Stomach (tissue), 4 donors: ENCODE data around the gene SPACDR.

Experiments
- CTCF ChIP-seq, 7 experiments: fragments of 450-650 bp in 4 of 7; fragments of 200-600 bp in 3 of 7; sonication (generic) in 3 of 7; IDR thresholded peaks; one replicate each; pipeline ENCODE4 v1.5.1; 2016 to 2019; ENCODE audit warnings: antibody characterized with exemption in 7 of 7, control low read depth in 2 of 7, mild to moderate bottlenecking in 1 of 7
- EP300 ChIP-seq: sonication (generic); formaldehyde crosslinking; IDR thresholded peaks from one replicate; pipeline ENCODE4 v1.6.1; 2017; ENCODE audit warnings: antibody characterized with exemption
- POLR2A ChIP-seq, 4 donors: fragments of 450-650 bp; IDR thresholded peaks; one replicate each; pipeline ENCODE4 v1.6.1; 2016; ENCODE audit warnings: antibody characterized with exemption in 4 of 4, control low read depth in 2 of 4, mild to moderate bottlenecking in 1 of 4, moderate library complexity in 1 of 4
- POLR2AphosphoS5 ChIP-seq, 3 donors: sonication (generic); formaldehyde crosslinking; IDR thresholded peaks; one replicate each; pipeline ENCODE4 v1.6.1; 2016; ENCODE audit warnings: antibody characterized with exemption in 3 of 3

GRCh38 chr7:100476903-100477870, 13.1 kb upstream of the SPACDR start:
- TF ChIP-seq CTCF (IDR thresholded peaks at IDR 0.05) (no peak), EP300 (no peak), POLR2A (IDR thresholded peaks at IDR 0.05) (no peak), POLR2AphosphoS5 (IDR thresholded peaks at IDR 0.05) (no peak)
